ENCODE data around the gene PCCA. TPM values are rescaled to one million over a fixed set of nuclear protein-coding genes. Genes with fewer than 3 reads are reported as not detected.

The PCCA gene
- total and polyA plus RNA-seq, 2 donors (not counting 3 experiments of a cell fraction or from before 2014, with no cell fraction given) = 5.7 to 20.2 TPM

DNA sequence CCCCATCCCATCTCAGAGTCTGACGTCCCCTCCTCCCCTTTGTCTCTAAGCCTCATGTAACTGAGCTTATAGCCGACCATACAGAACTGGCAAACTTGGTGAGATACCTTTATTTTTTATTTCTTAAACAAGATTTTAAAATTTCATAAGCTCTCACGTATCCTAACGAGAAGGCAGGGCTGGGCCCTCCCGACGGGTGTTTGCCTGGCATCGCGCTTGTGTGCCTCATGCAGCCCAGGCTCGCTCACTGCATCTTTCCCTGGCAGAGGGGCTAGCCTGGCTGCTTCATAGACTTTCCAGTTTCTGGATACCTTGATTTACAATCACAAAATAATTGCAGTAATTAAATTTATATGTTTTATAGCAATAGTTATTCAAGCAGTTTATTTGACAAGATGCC, 430.7 kb downstream of the PCCA start:
- intact Hi-C loops (cut with micrococcal nuclease) (loop anchor here (5.0 to 10.0 kb wide), 2 partner anchors 77 to 475 kb away; no protein-coding TSS in a partner anchor), dilution Hi-C loops (cut with MboI; ENCODE audit: extremely low pct_ligation_motif_present, low sequenced_read_pairs) (no loop called here)
- CTCF ChIA-PET = interaction anchor here (0.6 kb wide), 1 partner anchor 603 kb away, joined by 3 read pairs; no protein-coding TSS in a partner anchor

More for the DNA sequence above, 430.7 kb downstream of the PCCA start:
- H3K9me1 ChIP-seq (replicated peaks; ENCODE audit: control insufficient read depth, extremely low read depth, insufficient read depth, low read length) = no peaks in the 10 kb centered on the region
- no peak overlapping the region for H2AFZ ChIP-seq (ENCODE audit: low read depth, low read length)
- BruUV-seq (replicated peaks) = no TSS peak
- POLR2A ChIA-PET = no interaction called here
- H3K79me2 ChIP-seq (ENCODE audit: control insufficient read depth, insufficient read depth, low read length) = no peaks in the 10 kb centered on the region
- DNase-seq (ENCODE audit: low read depth, low spot score) (no peak), FAIRE-seq (no peak)
- H3K4me1 ChIP-seq (ENCODE audit: control insufficient read depth, extremely low read depth, insufficient read depth, low read length) = no peaks in the 10 kb centered on the region
- H3K27me3 ChIP-seq (ENCODE audit: control insufficient read depth in 2 of 2, insufficient read depth in 2 of 2, low read length in 2 of 2) = no peaks in the 10 kb centered on the region
- H3K36me3 ChIP-seq (ENCODE audit: control insufficient read depth in 2 of 2, extremely low read depth in 1 of 2, insufficient read depth in 2 of 2, low read length in 2 of 2) = no peaks in the 10 kb centered on the region
- H3K4me3 ChIP-seq (replicated peaks in 1 of 3; ENCODE audit: insufficient read depth in 1 of 3, low read depth in 1 of 3, low read length in 3 of 3) = no peak overlapping the region
- H4K20me1 ChIP-seq (replicated peaks; ENCODE audit: control insufficient read depth, extremely low read depth, insufficient read depth, low read length) = no peaks in the 10 kb centered on the region
- no peak overlapping the region for H3K27ac ChIP-seq (ENCODE audit: insufficient read depth, low read depth, low read length)
- H3K9me3 ChIP-seq (replicated peaks; ENCODE audit: control insufficient read depth, insufficient read depth, low read length) = no peaks in the 10 kb centered on the region
- H3K9ac ChIP-seq (replicated peaks; ENCODE audit: extremely low read depth, insufficient read depth, low read length) = no peak overlapping the region
- TF ChIP-seq POLR2A (IDR thresholded peaks at IDR 0.05; ENCODE audit: low read depth, low read length) (no peak), MYC (IDR thresholded peaks at IDR 0.05; ENCODE audit: low read depth, low read length) (no peak), FOS (IDR thresholded peaks at IDR 0.05; ENCODE audit: borderline replicate concordance, insufficient read depth, low read length) (no peak), GATA2 (IDR thresholded peaks at IDR 0.05; ENCODE audit: insufficient read depth, insufficient read length, low read depth, low read length) (no peak), POLR2AphosphoS5 (IDR thresholded peaks at IDR 0.05; ENCODE audit: insufficient read depth, low read depth, low read length) (no peak), JUN (IDR thresholded peaks at IDR 0.05; ENCODE audit: borderline replicate concordance, insufficient read depth, insufficient read length, low read depth) (no peak)
- TF ChIP-seq, protein P1, sequence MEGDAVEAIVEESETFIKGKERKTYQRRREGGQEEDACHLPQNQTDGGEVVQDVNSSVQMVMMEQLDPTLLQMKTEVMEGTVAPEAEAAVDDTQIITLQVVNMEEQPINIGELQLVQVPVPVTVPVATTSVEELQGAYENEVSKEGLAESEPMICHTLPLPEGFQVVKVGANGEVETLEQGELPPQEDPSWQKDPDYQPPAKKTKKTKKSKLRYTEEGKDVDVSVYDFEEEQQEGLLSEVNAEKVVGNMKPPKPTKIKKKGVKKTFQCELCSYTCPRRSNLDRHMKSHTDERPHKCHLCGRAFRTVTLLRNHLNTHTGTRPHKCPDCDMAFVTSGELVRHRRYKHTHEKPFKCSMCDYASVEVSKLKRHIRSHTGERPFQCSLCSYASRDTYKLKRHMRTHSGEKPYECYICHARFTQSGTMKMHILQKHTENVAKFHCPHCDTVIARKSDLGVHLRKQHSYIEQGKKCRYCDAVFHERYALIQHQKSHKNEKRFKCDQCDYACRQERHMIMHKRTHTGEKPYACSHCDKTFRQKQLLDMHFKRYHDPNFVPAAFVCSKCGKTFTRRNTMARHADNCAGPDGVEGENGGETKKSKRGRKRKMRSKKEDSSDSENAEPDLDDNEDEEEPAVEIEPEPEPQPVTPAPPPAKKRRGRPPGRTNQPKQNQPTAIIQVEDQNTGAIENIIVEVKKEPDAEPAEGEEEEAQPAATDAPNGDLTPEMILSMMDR (IDR thresholded peaks at IDR 0.05; ENCODE audit: extremely low read depth in 1 of 2, insufficient read depth in 1 of 2, low read depth in 1 of 2, low read length in 2 of 2) = no peak
- no peak overlapping the region for H3K4me2 ChIP-seq (ENCODE audit: insufficient read depth, low read length)
